Measurements from ENCODE around the gene CAMKMT. TPM values are rescaled to one million over a fixed set of nuclear protein-coding genes. Genes with fewer than 3 reads are reported as not detected.

Gene CAMKMT
- total RNA-seq, 1 experiment from 2014 or later = 17.4 TPM

GRCh38 chr2:44326548-44327264 lies 35.0 kb upstream of the CAMKMT start:
- no peak overlapping the region for H2BK120ac ChIP-seq (ENCODE audit: low read depth, low read length, poor library complexity, severe bottlenecking)
- H2BK15ac ChIP-seq (ENCODE audit: low read depth, low read length) = no peak overlapping the region
- H3K4ac ChIP-seq (ENCODE audit: low read depth, low read length) = no peak overlapping the region

More at GRCh38 chr2:44326548-44327264, 35.0 kb upstream of the CAMKMT start:
- Histone ChIP-seq H3K23me2 (ENCODE audit: insufficient read length, low read depth, low read length, poor library complexity, severe bottlenecking) (no peaks in the 10 kb centered on the region), H3K23ac (ENCODE audit: insufficient read length, low read depth, low read length) (no peak overlapping the region), H4K5ac (ENCODE audit: insufficient read length, low read depth, low read length) (no peak overlapping the region), H4K8ac (replicated peaks; ENCODE audit: insufficient read length, low read depth, low read length) (no peak overlapping the region), H3K18ac (ENCODE audit: insufficient read length, low read depth, low read length) (no peak overlapping the region), H3K79me2 (ENCODE audit: insufficient read depth, low read length) (no peaks in the 10 kb centered on the region), H3K14ac (ENCODE audit: insufficient read depth, low read length) (no peak overlapping the region), H3K79me1 (ENCODE audit: insufficient read depth, low read depth, low read length, poor library complexity, severe bottlenecking) (no peaks in the 10 kb centered on the region), H3K9me3 (ENCODE audit: control insufficient read depth, low read depth, low read length) (no peaks in the 10 kb centered on the region), H2AFZ (ENCODE audit: low read length) (no peak overlapping the region), H3K4me1 (ENCODE audit: insufficient read depth, low read length) (peaks cover 3% of the 10 kb centered on the region; the same call in 1 of the 2 replicates), H2AK5ac (ENCODE audit: insufficient read length, low read length) (no peak overlapping the region), H4K20me1 (ENCODE audit: control insufficient read depth, insufficient read depth, insufficient read length) (no peaks in the 10 kb centered on the region), H4K91ac (ENCODE audit: insufficient read length, low read depth, low read length) (no peak overlapping the region), H3K27ac (ENCODE audit: insufficient read length, low read depth, low read length) (no peak overlapping the region), H3T11ph (ENCODE audit: low read length) (no peak overlapping the region), H3K9ac (ENCODE audit: extremely low read depth, insufficient read length, low read length) (no peak overlapping the region), H3K27me3 (ENCODE audit: insufficient read depth, low read length) (no peaks in the 10 kb centered on the region), H2BK20ac (ENCODE audit: low read depth, low read length, poor library complexity, severe bottlenecking) (no peak overlapping the region), H3K4me2 (ENCODE audit: insufficient read depth, insufficient read length, low read length) (no peak overlapping the region), H2BK12ac (ENCODE audit: insufficient read length, low read depth, low read length) (no peak overlapping the region), H3K56ac (ENCODE audit: insufficient read length, low read depth, low read length) (no peak overlapping the region), H2BK5ac (ENCODE audit: insufficient read length, low read length) (no peak overlapping the region)
- TF ChIP-seq CTCF (conservative IDR thresholded peaks at IDR 0.05) = no peak
- H3K9me3 Mint-ChIP-seq = no peaks in the 10 kb centered on the region
- no peaks in the 10 kb centered on the region for H3K27me3 Mint-ChIP-seq (ENCODE audit: low read depth)
- no peak for DNase-seq
- H3K4me3 Mint-ChIP-seq = no peak overlapping the region
- no CpG with 5 or more reads among the region's 13 CpGs for WGBS (ENCODE audit: extremely low coverage, insufficient read length, low lambda C conversion rate)
- peaks cover 3 to 4% of the 10 kb centered on the region in 2 experiments; a peak in 2 of 4 replicates for H3K4me1 Mint-ChIP-seq
- H3K36me3 Mint-ChIP-seq (ENCODE audit: insufficient read depth in 1 of 3, low read depth in 3 of 3) = peaks cover 15 to 52% (median 41%) of the 10 kb centered on the region in 3 experiments; a peak in 6 of 7 replicates
- peak overlapping the region in 2 of 3 experiments; percentile 76 to 83; a peak in 4 of 7 replicates for H3K27ac Mint-ChIP-seq

Data from H9 (cell line).